HepG2 (cell line): Measurements from ENCODE around the gene VARS2. TPM values are rescaled to one million over a fixed set of nuclear protein-coding genes. Genes with fewer than 3 reads are reported as not detected.

Experiments
- AHR ChIP-seq: IDR thresholded peaks from 2 replicates; pipeline ENCODE4 v1.6.1; 2018; ENCODE audit warnings: missing genetic modification reagents, missing compliant biosample characterization
- CBFB ChIP-seq: sonication (generic); formaldehyde crosslinking; IDR thresholded peaks from 2 replicates; pipeline ENCODE4 v1.4.0; 2020; ENCODE audit warnings: missing genetic modification reagents
- CBX1 ChIP-seq: IDR thresholded peaks from one replicate; pipeline ENCODE4 v1.6.1; 2016; ENCODE audit warnings: antibody characterized with exemption, low read depth
- GRHL1 ChIP-seq: sonication (generic); formaldehyde crosslinking; conservative IDR thresholded peaks from 2 replicates; pipeline ENCODE4 v1.8.0; 2022; ENCODE audit warnings: missing genetic modification reagents
- MTF2 ChIP-seq: sonication (generic); formaldehyde crosslinking; IDR thresholded peaks from 2 replicates; pipeline ENCODE4 v1.5.0; 2020; ENCODE audit warnings: missing genetic modification reagents, borderline replicate concordance
- POLR2A ChIP-seq, 2 experiments: IDR thresholded peaks; 2 replicates each; pipeline ENCODE4 v1.6.1; 2011; ENCODE audit warnings: low read depth in 2 of 2, low read length in 2 of 2, mild to moderate bottlenecking in 1 of 2, moderate library complexity in 1 of 2; ENCODE audit not compliant: insufficient read depth in 1 of 2
- TCF7L2 ChIP-seq: IDR thresholded peaks from 2 replicates; pipeline ENCODE4 v1.6.1; 2011; ENCODE audit warnings: mild to moderate bottlenecking, low read depth, low read length, moderate library complexity
- TFAP4 ChIP-seq: sonication (generic); IDR thresholded peaks from 2 replicates; pipeline ENCODE4 v1.6.1; 2016; ENCODE audit warnings: low read depth, borderline replicate concordance
- ZC3H13 ChIP-seq: sonication (generic); formaldehyde crosslinking; IDR thresholded peaks from 2 replicates; pipeline ENCODE4 v1.8.1; 2023; ENCODE audit warnings: mild to moderate bottlenecking, missing genetic modification reagents, moderate library complexity
- ZNF501 ChIP-seq: sonication (generic); formaldehyde crosslinking; IDR thresholded peaks from 2 replicates; pipeline ENCODE4 v1.5.1; 2020; ENCODE audit warnings: mild to moderate bottlenecking, moderate library complexity, missing genetic modification reagents
- polyA plus RNA-seq, 8 experiments: library from polyadenylated mRNA; depleted of rRNA in 3 of 8; stranded (reverse) in 7 of 8; unstranded in 1 of 8; fragments of >200 nt; fragmentation: Illumina TruSeq in 4 of 8; extraction: Trizol in 4 of 8; gene quantifications; 2 replicates each; pipeline versions ENCODE4 v1.2.1 to v1.2.3, GENCODE V29; 2011 to 2016; ENCODE audit warnings: low read depth in 4 of 8, missing spikeins in 1 of 8, mixed read lengths in 1 of 8; ENCODE audit not compliant: insufficient read depth in 1 of 8
- total RNA-seq, 5 experiments: library from RNA; depleted of rRNA; stranded (reverse); fragments of >200 nt; fragmentation: Illumina TruSeq; extraction: Trizol; gene quantifications; 2 replicates each; pipeline ENCODE4 v1.2.3, GENCODE V29; 2016; ENCODE audit warnings: low read depth in 1 of 5
- TF ChIP-seq, protein P1 (sequence below): fragments of 450-650 bp; IDR thresholded peaks from 2 replicates; pipeline ENCODE4 v1.6.1; 2017

Gene VARS2
- total and polyA plus RNA-seq, 2 of the 13 experiments (the other 11 are each of a cell fraction or from before 2014, with no cell fraction given) = 61.8 to 71.8 TPM

GRCh38 chr6:30914076-30914853 is at the start of gene VARS2 (continued):
- TF ChIP-seq ZNF501 (CRISPR knock-in tag) (peak; percentile 98), CBX1 (peak; percentile 84), TCF7L2 (no peak), CBFB (peak; percentile 89), GRHL1 (no peak), AHR (CRISPR knock-in tag) (peak; percentile 97), TFAP4 (peak; percentile 46; the same call in 1 of the 2 replicates), ZC3H13 (CRISPR knock-in tag) (peak; percentile 98), MTF2 (CRISPR knock-in tag) (peak; percentile 89; the same call in 1 of the 2 replicates), POLR2A (IDR thresholded peaks at IDR 0.05; ENCODE audit: insufficient read depth in 1 of 2, low read depth in 2 of 2, low read length in 2 of 2) (peak; percentile 85 to 89)
- TF ChIP-seq, protein P1, sequence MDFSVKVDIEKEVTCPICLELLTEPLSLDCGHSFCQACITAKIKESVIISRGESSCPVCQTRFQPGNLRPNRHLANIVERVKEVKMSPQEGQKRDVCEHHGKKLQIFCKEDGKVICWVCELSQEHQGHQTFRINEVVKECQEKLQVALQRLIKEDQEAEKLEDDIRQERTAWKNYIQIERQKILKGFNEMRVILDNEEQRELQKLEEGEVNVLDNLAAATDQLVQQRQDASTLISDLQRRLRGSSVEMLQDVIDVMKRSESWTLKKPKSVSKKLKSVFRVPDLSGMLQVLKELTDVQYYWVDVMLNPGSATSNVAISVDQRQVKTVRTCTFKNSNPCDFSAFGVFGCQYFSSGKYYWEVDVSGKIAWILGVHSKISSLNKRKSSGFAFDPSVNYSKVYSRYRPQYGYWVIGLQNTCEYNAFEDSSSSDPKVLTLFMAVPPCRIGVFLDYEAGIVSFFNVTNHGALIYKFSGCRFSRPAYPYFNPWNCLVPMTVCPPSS = no peak
